Omental fat pad (tissue), 4 donors: ENCODE measurements around the gene USP44. TPM values are rescaled to one million over a fixed set of nuclear protein-coding genes. Genes with fewer than 3 reads are reported as not detected.

Experiments used
- ATAC-seq: fragments of 150-250 bp; one replicate; pipeline ENCODE4 v1.9.1; 2016; ENCODE audit warnings: mild to moderate bottlenecking, moderate library complexity; ENCODE audit not compliant: low FRiP score
- DNase-seq: peaks from one replicate; pipeline ENCODE4 v3.0.0-alpha.2; 2019; ENCODE audit warnings: low spot score
- total RNA-seq, 4 donors: library from RNA; depleted of rRNA; stranded (reverse); fragments of >200 nt; gene quantifications; one replicate each; pipeline ENCODE4 v1.1.0, GENCODE V29; 2016
- TF ChIP-seq, protein P1 (sequence below), 3 donors: fragments of 450-650 bp; IDR thresholded peaks; one replicate each; pipeline ENCODE4 v1.5.1; 2016 to 2017; ENCODE audit warnings: antibody characterized with exemption in 3 of 3, mild to moderate bottlenecking in 3 of 3, moderate library complexity in 2 of 3

Gene USP44
- total RNA-seq, result 1 to 10 TPM; 1.3 to 4.7 (median 4.0) TPM

GRCh38 chr12:95551305-95551704 lies at the start of gene USP44:
TSS of gene USP44 (minus strand) at chr12:95551476. CDS start at chr12:95534256, 17,220 bp downstream.
- TF ChIP-seq, protein P1, sequence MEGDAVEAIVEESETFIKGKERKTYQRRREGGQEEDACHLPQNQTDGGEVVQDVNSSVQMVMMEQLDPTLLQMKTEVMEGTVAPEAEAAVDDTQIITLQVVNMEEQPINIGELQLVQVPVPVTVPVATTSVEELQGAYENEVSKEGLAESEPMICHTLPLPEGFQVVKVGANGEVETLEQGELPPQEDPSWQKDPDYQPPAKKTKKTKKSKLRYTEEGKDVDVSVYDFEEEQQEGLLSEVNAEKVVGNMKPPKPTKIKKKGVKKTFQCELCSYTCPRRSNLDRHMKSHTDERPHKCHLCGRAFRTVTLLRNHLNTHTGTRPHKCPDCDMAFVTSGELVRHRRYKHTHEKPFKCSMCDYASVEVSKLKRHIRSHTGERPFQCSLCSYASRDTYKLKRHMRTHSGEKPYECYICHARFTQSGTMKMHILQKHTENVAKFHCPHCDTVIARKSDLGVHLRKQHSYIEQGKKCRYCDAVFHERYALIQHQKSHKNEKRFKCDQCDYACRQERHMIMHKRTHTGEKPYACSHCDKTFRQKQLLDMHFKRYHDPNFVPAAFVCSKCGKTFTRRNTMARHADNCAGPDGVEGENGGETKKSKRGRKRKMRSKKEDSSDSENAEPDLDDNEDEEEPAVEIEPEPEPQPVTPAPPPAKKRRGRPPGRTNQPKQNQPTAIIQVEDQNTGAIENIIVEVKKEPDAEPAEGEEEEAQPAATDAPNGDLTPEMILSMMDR (IDR thresholded peaks at IDR 0.05), result no peak
- ATAC-seq (no peak), DNase-seq (no peak)

DNA sequence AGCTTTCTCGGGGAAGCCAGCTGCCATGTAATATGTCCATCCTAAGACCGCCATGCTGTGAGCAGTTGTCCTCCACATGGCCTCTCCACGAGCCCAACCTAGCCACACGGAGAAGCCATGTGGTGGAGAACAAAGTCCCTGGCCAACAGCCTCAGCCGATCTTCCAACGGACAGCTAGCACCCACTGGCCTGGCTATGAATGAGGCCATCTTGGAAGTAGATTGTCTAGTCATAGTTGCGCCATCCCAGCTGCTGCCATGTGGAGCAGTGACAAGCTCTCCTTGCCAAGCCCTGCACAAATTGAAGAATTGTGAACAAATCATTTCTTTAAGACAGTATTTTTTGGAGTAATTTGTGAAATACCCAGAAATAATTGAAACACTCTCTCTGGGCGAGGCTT lies 49.3 kb upstream of the USP44 start:
- DNase-seq (no peak), ATAC-seq (no peak)
- TF ChIP-seq, protein P1 (IDR thresholded peaks at IDR 0.05), result no peak

DNA sequence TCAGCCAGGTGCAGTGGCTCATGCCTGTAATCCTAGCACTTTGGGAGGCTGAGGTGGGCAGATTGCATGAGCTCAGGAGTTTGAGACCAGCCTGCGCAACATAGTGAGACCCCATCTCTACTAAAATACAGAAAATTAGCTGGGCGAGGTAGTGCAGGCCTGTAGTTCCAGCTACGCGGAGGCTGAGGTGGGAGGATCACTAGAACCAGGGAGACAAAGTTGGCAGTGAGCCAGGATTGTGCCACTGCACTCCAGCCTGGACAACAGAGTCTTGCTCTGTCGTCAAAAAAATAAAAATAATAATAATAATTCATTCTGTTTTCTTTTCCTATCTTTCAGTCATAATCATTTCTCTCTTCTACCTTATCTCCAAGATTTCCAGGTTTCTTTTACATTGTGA lies 48.6 kb upstream of the USP44 start:
- ATAC-seq (no peak), DNase-seq (no peak)
- TF ChIP-seq, protein P1 (IDR thresholded peaks at IDR 0.05), result no peak

GRCh38 chr12:95594136-95594535 lies 42.9 kb upstream of the USP44 start:
- TF ChIP-seq, protein P1 (IDR thresholded peaks at IDR 0.05), result no peak
- DNase-seq, result no peak
- no peak for ATAC-seq

DNA sequence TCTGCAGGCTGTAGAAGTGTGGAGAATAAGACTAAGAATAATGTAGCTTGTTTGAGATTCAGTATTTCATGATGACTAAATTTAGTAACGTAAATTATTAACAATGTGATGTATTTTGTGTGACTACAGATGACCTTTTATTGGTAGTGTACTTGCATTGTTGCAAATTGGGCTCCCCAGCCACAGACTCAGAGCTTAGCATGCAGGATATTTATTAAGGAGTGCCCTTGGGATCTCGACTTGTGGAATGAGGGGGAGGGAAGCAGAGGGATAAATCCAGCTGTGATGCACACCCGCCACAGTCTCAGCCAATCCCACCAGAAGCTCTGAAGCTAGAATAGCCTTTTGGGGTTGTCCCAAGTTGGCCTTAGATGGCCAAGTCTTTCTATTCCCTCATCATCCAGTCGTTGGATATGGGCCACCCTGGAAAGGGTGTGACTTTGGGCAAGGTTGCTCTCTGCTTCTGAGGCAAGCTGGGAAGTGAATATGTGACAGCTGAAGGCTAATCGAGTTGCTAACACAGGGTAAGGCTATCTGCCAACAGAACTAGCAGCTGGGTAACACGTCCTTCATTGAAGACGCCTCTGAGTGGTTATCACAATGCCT lies 42.1 kb upstream of the USP44 start:
- DNase-seq (no peak), ATAC-seq (no peak)
- TF ChIP-seq, protein P1 (IDR thresholded peaks at IDR 0.05), result no peak

GRCh38 chr12:95591731-95592130 lies 40.5 kb upstream of the USP44 start:
- DNase-seq, result no peak
- no peak for ATAC-seq
- TF ChIP-seq, protein P1 (IDR thresholded peaks at IDR 0.05), result no peak

DNA sequence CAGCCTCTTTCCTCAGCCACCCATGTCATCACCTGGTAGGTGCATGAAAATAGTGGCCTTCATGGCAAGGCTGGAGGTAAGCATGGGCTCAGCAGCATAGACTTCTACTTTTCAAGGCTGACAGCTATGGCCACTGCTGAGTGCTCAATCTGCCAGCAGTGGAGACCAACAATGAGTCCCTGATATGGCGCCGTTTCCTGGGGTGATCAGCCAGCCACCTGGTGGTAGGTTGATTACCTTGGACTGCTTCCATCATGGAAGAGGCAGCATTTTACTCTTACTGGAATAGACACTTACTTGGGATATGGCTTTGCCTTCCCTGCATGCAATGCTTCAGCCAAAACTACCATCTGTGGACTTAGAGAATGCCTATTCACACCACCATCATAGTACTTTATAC lies 39.5 kb upstream of the USP44 start:
- TF ChIP-seq, protein P1 (IDR thresholded peaks at IDR 0.05), result no peak
- no peak for ATAC-seq
- no peak for DNase-seq
